ENCODE data around the gene FCER2.

FCER2 gene

GRCh38 chr19:7699417-7700401 lies 2.2 kb downstream of the FCER2 start:
- DNase-seq (ENCODE audit: low read depth): no peak

- DNase-seq (ENCODE audit: low read depth): no peak
Observed at GRCh38 chr19:7699003-7699402, 2.9 kb downstream of the FCER2 start.

GRCh38 chr19:7698583-7698982 lies 3.3 kb downstream of the FCER2 start:
- DNase-seq (ENCODE audit: low read depth): no peak

GRCh38 chr19:7697721-7698287 lies 4.1 kb downstream of the FCER2 start:
- no peak for DNase-seq (ENCODE audit: low read depth)

GRCh38 chr19:7694499-7694898 lies 7.4 kb downstream of the FCER2 start:
- no peak for DNase-seq (ENCODE audit: low read depth)

GRCh38 chr19:7692417-7693088 lies 9.4 kb downstream of the FCER2 start:
- DNase-seq (ENCODE audit: low read depth): no peak

GRCh38 chr19:7691497-7691896 lies 10.4 kb downstream of the FCER2 start:
- no peak for DNase-seq (ENCODE audit: low read depth)

GRCh38 chr19:7690779-7691258 lies 11.1 kb downstream of the FCER2 start:
- DNase-seq (ENCODE audit: low read depth): no peak

GRCh38 chr19:7689165-7689564 lies 12.8 kb downstream of the FCER2 start:
- DNase-seq (ENCODE audit: low read depth): no peak

- no peak for DNase-seq (ENCODE audit: low read depth)
Observed at GRCh38 chr19:7687177-7687576, 14.8 kb downstream of the FCER2 start.

- no peak for DNase-seq (ENCODE audit: low read depth)
Observed at GRCh38 chr19:7685546-7686445, 16.1 kb downstream of the FCER2 start.

- no peak for DNase-seq (ENCODE audit: low read depth)
Observed at GRCh38 chr19:7682175-7682855, 19.6 kb downstream of the FCER2 start.

GRCh38 chr19:7681340-7682174 lies 20.4 kb downstream of the FCER2 start:
- DNase-seq (ENCODE audit: low read depth): no peak

GRCh38 chr19:7680606-7681339 lies 21.2 kb downstream of the FCER2 start, which contains the start of gene TRAPPC5:
TSS of gene TRAPPC5 (plus strand) at chr19:7680833. CDS start at chr19:7682254, 1,421 bp downstream.
- DNase-seq (ENCODE audit: low read depth): no peak

- DNase-seq (ENCODE audit: low read depth): no peak
Observed at GRCh38 chr19:7679771-7680605, 21.9 kb downstream of the FCER2 start.

- no peak for DNase-seq (ENCODE audit: low read depth)
Observed at GRCh38 chr19:7678971-7679751, 22.8 kb downstream of the FCER2 start.

GRCh38 chr19:7677669-7678311 lies 24.1 kb downstream of the FCER2 start:
- no peak for DNase-seq (ENCODE audit: low read depth)

Measured in GM04503 (cell line).